ENCODE measurements around the gene C4orf33. TPM values are rescaled to one million over a fixed set of nuclear protein-coding genes. Genes with fewer than 3 reads are reported as not detected.

Gene C4orf33
- polyA plus RNA-seq, 1 donor from 2014 or later, result 42.2 TPM

DNA sequence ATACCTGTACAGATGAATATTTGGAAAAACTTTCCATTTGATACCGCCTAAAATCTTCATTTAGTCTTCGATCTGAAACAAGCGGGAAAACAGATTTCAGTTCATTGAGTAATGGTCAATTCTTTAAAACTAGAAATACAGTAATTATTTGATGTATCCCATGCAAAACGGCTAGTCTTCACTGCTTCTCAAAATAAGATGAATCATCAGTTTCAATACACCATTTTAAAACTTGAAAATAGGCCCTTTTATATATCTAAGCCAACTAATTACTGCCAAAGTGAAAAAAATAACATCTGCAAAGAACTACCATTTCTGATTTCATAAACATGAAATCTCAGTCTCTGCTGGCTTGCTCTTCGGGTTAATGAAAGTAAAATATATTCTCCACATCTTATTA, 13.7 kb upstream of the C4orf33 start:
- Histone ChIP-seq H3K9ac (ENCODE audit: low read length) (no peak overlapping the region), H3K27me3 (ENCODE audit: insufficient read depth, low read depth, low read length) (no peaks in the 10 kb centered on the region), H3K79me2 (replicated peaks; ENCODE audit: insufficient read depth, low read length) (peaks cover 28% of the 10 kb centered on the region)

DNA sequence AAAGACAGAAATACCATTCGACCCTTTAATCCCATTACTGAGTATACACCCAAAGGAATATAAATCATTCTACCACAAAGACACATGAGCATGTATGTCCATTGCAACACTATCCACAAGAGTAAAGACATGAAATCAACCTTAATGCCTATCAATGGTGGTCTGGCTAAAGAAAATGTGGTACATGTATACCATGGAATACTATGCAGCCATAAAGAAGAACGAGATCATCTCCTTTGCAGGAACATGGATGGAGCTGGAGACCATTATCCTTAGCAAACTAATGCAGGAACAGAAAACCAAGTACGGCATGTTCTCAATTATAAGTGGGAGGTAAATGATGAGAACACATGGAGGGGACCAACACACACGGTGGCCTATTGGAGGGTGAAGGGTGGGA, 10.5 kb upstream of the C4orf33 start:
- Histone ChIP-seq H3K36me3 (ENCODE audit: insufficient read depth, low read length) (no peaks in the 10 kb centered on the region), H3K4me3 (ENCODE audit: low read length) (no peak overlapping the region), H3K27me3 (ENCODE audit: insufficient read depth, low read depth, low read length) (no peaks in the 10 kb centered on the region), H3K9me3 (ENCODE audit: low read length) (no peaks in the 10 kb centered on the region), H2AFZ (ENCODE audit: low read depth, low read length) (no peak overlapping the region), H3F3A (ENCODE audit: insufficient read depth, low read length, poor library complexity, severe bottlenecking) (no peaks in the 10 kb centered on the region), H3K4me2 (ENCODE audit: low read length) (no peak overlapping the region), H3K27ac (ENCODE audit: low read length) (no peak overlapping the region), H3K79me2 (replicated peaks; ENCODE audit: insufficient read depth, low read length) (peaks cover 46% of the 10 kb centered on the region), H3K9ac (ENCODE audit: low read length) (no peak overlapping the region), H3K9me2 (ENCODE audit: insufficient read depth, low read length) (no peaks in the 10 kb centered on the region), H4K20me1 (ENCODE audit: insufficient read depth) (no peaks in the 10 kb centered on the region)
- no peak for TF ChIP-seq SMC3 (conservative IDR thresholded peaks at IDR 0.05; ENCODE audit: poor library complexity)
- TF ChIP-seq EP300 (conservative IDR thresholded peaks at IDR 0.05; ENCODE audit: poor library complexity, severe bottlenecking), result no peak
- TF ChIP-seq TAF1 (IDR thresholded peaks at IDR 0.05; ENCODE audit: low read depth), result no peak

More for the DNA sequence above, 13.7 kb upstream of the C4orf33 start:
- Histone ChIP-seq H3K27ac (ENCODE audit: low read length) (no peak overlapping the region), H3K36me3 (ENCODE audit: insufficient read depth, low read length) (no peaks in the 10 kb centered on the region), H3K4me2 (ENCODE audit: low read length) (no peak overlapping the region), H3K4me3 (ENCODE audit: low read length) (no peak overlapping the region), H4K20me1 (ENCODE audit: insufficient read depth) (no peaks in the 10 kb centered on the region), H3F3A (ENCODE audit: insufficient read depth, low read length, poor library complexity, severe bottlenecking) (no peaks in the 10 kb centered on the region), H2AFZ (ENCODE audit: low read depth, low read length) (no peak overlapping the region), H3K9me3 (ENCODE audit: low read length) (no peaks in the 10 kb centered on the region), H3K9me2 (ENCODE audit: insufficient read depth, low read length) (no peaks in the 10 kb centered on the region)
- no peak for TF ChIP-seq POLR2AphosphoS5 (IDR thresholded peaks at IDR 0.05)
- TF ChIP-seq EZH2 (IDR thresholded peaks at IDR 0.05; ENCODE audit: borderline replicate concordance, insufficient read depth, low read length, poor library complexity, severe bottlenecking), result no peak
- no peak for TF ChIP-seq EP300 (conservative IDR thresholded peaks at IDR 0.05; ENCODE audit: poor library complexity, severe bottlenecking)

DNA sequence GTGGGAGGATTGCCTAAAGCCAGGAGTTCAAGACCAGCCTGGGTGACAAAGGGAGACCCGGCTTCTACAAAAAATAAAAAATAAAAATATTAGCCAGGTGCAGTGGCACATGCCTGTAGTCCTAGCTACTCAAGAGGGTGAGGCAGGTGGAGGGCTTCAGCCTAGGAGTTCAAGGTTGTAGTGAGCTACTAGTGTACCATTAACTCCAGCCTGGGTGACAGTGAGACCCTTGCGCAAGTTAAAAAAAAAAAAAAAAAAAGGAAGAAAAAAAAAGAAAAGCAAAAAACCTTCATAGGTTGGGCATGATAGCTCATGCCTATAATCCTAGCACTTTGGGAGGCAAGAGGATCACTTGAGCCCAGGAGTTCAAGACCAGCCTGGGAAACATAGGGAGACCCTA, 8.4 kb upstream of the C4orf33 start:
- H3F3A ChIP-seq (ENCODE audit: insufficient read depth, low read length, poor library complexity, severe bottlenecking), result no peaks in the 10 kb centered on the region
- no peaks in the 10 kb centered on the region for H3K36me3 ChIP-seq (ENCODE audit: insufficient read depth, low read length)
- H2AFZ ChIP-seq (ENCODE audit: low read depth, low read length), result no peak overlapping the region
- H4K20me1 ChIP-seq (ENCODE audit: insufficient read depth), result no peaks in the 10 kb centered on the region
- no peak overlapping the region for H3K9ac ChIP-seq (ENCODE audit: low read length)
- peaks cover 63% of the 10 kb centered on the region for H3K79me2 ChIP-seq (replicated peaks; ENCODE audit: insufficient read depth, low read length)
- no peaks in the 10 kb centered on the region for H3K9me2 ChIP-seq (ENCODE audit: insufficient read depth, low read length)
- H3K27me3 ChIP-seq (ENCODE audit: insufficient read depth, low read depth, low read length), result no peaks in the 10 kb centered on the region
- no peak overlapping the region for H3K4me2 ChIP-seq (ENCODE audit: low read length)
- no peaks in the 10 kb centered on the region for H3K9me3 ChIP-seq (ENCODE audit: low read length)
- H3K4me3 ChIP-seq (ENCODE audit: low read length), result no peak overlapping the region
- TF ChIP-seq EP300 (conservative IDR thresholded peaks at IDR 0.05; ENCODE audit: poor library complexity, severe bottlenecking), result no peak
- TF ChIP-seq, protein P1, sequence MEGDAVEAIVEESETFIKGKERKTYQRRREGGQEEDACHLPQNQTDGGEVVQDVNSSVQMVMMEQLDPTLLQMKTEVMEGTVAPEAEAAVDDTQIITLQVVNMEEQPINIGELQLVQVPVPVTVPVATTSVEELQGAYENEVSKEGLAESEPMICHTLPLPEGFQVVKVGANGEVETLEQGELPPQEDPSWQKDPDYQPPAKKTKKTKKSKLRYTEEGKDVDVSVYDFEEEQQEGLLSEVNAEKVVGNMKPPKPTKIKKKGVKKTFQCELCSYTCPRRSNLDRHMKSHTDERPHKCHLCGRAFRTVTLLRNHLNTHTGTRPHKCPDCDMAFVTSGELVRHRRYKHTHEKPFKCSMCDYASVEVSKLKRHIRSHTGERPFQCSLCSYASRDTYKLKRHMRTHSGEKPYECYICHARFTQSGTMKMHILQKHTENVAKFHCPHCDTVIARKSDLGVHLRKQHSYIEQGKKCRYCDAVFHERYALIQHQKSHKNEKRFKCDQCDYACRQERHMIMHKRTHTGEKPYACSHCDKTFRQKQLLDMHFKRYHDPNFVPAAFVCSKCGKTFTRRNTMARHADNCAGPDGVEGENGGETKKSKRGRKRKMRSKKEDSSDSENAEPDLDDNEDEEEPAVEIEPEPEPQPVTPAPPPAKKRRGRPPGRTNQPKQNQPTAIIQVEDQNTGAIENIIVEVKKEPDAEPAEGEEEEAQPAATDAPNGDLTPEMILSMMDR (IDR thresholded peaks at IDR 0.05; ENCODE audit: poor library complexity, severe bottlenecking), result no peak
- no peak for TF ChIP-seq TAF1 (IDR thresholded peaks at IDR 0.05; ENCODE audit: low read depth)
- TF ChIP-seq POLR2AphosphoS5 (IDR thresholded peaks at IDR 0.05), result no peak
- no peak for TF ChIP-seq RAD21 (conservative IDR thresholded peaks at IDR 0.05)
- no peak for TF ChIP-seq SMC3 (conservative IDR thresholded peaks at IDR 0.05; ENCODE audit: poor library complexity)
- TF ChIP-seq MXI1 (conservative IDR thresholded peaks at IDR 0.05; ENCODE audit: poor library complexity, severe bottlenecking), result no peak
- TF ChIP-seq, protein P2, sequence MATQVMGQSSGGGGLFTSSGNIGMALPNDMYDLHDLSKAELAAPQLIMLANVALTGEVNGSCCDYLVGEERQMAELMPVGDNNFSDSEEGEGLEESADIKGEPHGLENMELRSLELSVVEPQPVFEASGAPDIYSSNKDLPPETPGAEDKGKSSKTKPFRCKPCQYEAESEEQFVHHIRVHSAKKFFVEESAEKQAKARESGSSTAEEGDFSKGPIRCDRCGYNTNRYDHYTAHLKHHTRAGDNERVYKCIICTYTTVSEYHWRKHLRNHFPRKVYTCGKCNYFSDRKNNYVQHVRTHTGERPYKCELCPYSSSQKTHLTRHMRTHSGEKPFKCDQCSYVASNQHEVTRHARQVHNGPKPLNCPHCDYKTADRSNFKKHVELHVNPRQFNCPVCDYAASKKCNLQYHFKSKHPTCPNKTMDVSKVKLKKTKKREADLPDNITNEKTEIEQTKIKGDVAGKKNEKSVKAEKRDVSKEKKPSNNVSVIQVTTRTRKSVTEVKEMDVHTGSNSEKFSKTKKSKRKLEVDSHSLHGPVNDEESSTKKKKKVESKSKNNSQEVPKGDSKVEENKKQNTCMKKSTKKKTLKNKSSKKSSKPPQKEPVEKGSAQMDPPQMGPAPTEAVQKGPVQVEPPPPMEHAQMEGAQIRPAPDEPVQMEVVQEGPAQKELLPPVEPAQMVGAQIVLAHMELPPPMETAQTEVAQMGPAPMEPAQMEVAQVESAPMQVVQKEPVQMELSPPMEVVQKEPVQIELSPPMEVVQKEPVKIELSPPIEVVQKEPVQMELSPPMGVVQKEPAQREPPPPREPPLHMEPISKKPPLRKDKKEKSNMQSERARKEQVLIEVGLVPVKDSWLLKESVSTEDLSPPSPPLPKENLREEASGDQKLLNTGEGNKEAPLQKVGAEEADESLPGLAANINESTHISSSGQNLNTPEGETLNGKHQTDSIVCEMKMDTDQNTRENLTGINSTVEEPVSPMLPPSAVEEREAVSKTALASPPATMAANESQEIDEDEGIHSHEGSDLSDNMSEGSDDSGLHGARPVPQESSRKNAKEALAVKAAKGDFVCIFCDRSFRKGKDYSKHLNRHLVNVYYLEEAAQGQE (IDR thresholded peaks at IDR 0.05; ENCODE audit: borderline replicate concordance), result no peak
- TF ChIP-seq EZH2 (IDR thresholded peaks at IDR 0.05; ENCODE audit: borderline replicate concordance, insufficient read depth, low read length, poor library complexity, severe bottlenecking), result no peak
- H3K27ac ChIP-seq (ENCODE audit: low read length), result no peak overlapping the region
